B cell (primary cell): ENCODE measurements around the gene SLC43A1. TPM values are rescaled to one million over a fixed set of nuclear protein-coding genes. Genes with fewer than 3 reads are reported as not detected.

Source experiments
- ATAC-seq: fragments of 200-7000 bp; cut with Tn5 transposase; one replicate; pipeline ENCODE4 v1.10.0; 2021; ENCODE audit warnings: low read depth, mild to moderate bottlenecking, moderate number of reproducible peaks, moderate library complexity
- CTCF ChIA-PET: fragments of 350-600 bp; sonication (Branson Sonifier 250); formaldehyde crosslinking; loops from one replicate; lab custom pipeline; 2021; ENCODE audit warnings: antibody characterized with exemption, inconsistent platforms; lab: Charles Lee
- POLR2A ChIA-PET: fragments of 350-600 bp; sonication (Branson Sonifier 250); formaldehyde crosslinking; loops from one replicate; lab custom pipeline; 2021; ENCODE audit warnings: antibody characterized with exemption; lab: Charles Lee
- DNase-seq: peaks from one replicate; pipeline ENCODE4 v3.0.0; 2013
- H2AFZ ChIP-seq: 2 replicates; pipeline ENCODE4 v1.6.1; 2012; ENCODE audit warnings: mild to moderate bottlenecking, low read depth, low read length; ENCODE audit not compliant: insufficient read depth, poor library complexity, severe bottlenecking
- H3K27ac ChIP-seq, 2 donors: 1 replicate in 1 of 2; 2 replicates in 1 of 2; pipeline ENCODE4 v1.5.1; 2012 to 2013; ENCODE audit warnings: low read length in 2 of 2, mild to moderate bottlenecking in 2 of 2, moderate library complexity in 1 of 2
- H3K27me3 ChIP-seq, 4 experiments: fragments of 200-600 bp in 1 of 4; sonication (generic) in 1 of 4; replicated peaks in 1 of 4; 1 replicate in 2 of 4; 2 replicates in 2 of 4; pipeline versions ENCODE4 v1.6.1 to v1.7.0; 2013 to 2016; ENCODE audit warnings: low read length in 3 of 4, mild to moderate bottlenecking in 2 of 4, mixed read lengths in 1 of 4, moderate library complexity in 1 of 4; ENCODE audit not compliant: insufficient read depth in 4 of 4, control insufficient read depth in 3 of 4; ENCODE audit errors: control extremely low read depth in 1 of 4
- H3K36me3 ChIP-seq, 2 experiments: replicated peaks in 1 of 2; 1 replicate in 1 of 2; 2 replicates in 1 of 2; pipeline versions ENCODE4 v1.6.1 to v1.7.1; 2013; ENCODE audit warnings: low read length in 1 of 2; ENCODE audit not compliant: insufficient read depth in 2 of 2, control insufficient read depth in 1 of 2; ENCODE audit errors: control extremely low read depth in 1 of 2, extremely low read depth in 1 of 2
- H3K4me1 ChIP-seq, 2 donors: fragments of 200-600 bp in 1 of 2; sonication (generic) in 1 of 2; 1 replicate in 1 of 2; 2 replicates in 1 of 2; pipeline versions ENCODE4 v1.5.1 to v1.6.1; 2013 to 2017; ENCODE audit warnings: low read length in 2 of 2; ENCODE audit not compliant: control insufficient read depth in 2 of 2, insufficient read depth in 2 of 2
- H3K4me2 ChIP-seq: replicated peaks from 2 replicates; pipeline ENCODE3; 2012; ENCODE audit warnings: mild to moderate bottlenecking, low read depth, low read length; ENCODE audit not compliant: poor library complexity, severe bottlenecking
- H3K4me3 ChIP-seq, 5 experiments: fragments of 200-600 bp in 1 of 5; sonication (generic) in 1 of 5; 1 replicate in 3 of 5; 2 replicates in 2 of 5; pipeline versions ENCODE4 v1.5.1 to v1.7.0; 2011 to 2016; ENCODE audit warnings: low read length in 4 of 5, mild to moderate bottlenecking in 4 of 5, low read depth in 2 of 5, control low read depth in 1 of 5, moderate library complexity in 1 of 5; ENCODE audit not compliant: insufficient read depth in 1 of 5; ENCODE audit errors: control extremely low read depth in 1 of 5, extremely low read depth in 1 of 5
- H3K79me2 ChIP-seq: fragments of 200-600 bp; sonication (generic); one replicate; pipeline ENCODE4 v1.6.0; 2016; ENCODE audit warnings: low read length; ENCODE audit not compliant: control insufficient read depth, insufficient read depth
- H3K9ac ChIP-seq: fragments of 200-600 bp; sonication (generic); 2 replicates; pipeline ENCODE4 v1.6.1; 2017; ENCODE audit warnings: mild to moderate bottlenecking, low read length, moderate library complexity
- H3K9me3 ChIP-seq, 3 donors: one replicate each; pipeline versions ENCODE4 v1.6.1 to v1.7.1; 2013; ENCODE audit warnings: low read length in 2 of 3; ENCODE audit not compliant: control insufficient read depth in 2 of 3, insufficient read depth in 1 of 3; ENCODE audit errors: control extremely low read depth in 1 of 3
- H4K20me1 ChIP-seq: 2 replicates; pipeline ENCODE4 v1.6.0; 2012; ENCODE audit warnings: mild to moderate bottlenecking, low read length; ENCODE audit not compliant: insufficient read depth, control insufficient read depth, poor library complexity, severe bottlenecking
- H3K27ac Mint-ChIP-seq: one replicate; pipeline ENCODE4 v1.8.0; 2021; ENCODE audit warnings: mixed read lengths
- H3K27me3 Mint-ChIP-seq: one replicate; pipeline ENCODE4 v1.8.0; 2021; ENCODE audit warnings: mixed read lengths
- H3K4me1 Mint-ChIP-seq: one replicate; pipeline ENCODE4 v1.8.0; 2021; ENCODE audit warnings: mixed read lengths
- H3K4me3 Mint-ChIP-seq: one replicate; pipeline ENCODE4 v1.8.0; 2021; ENCODE audit warnings: mixed read lengths
- H3K9me3 Mint-ChIP-seq: one replicate; pipeline ENCODE4 v1.8.0; 2022; ENCODE audit warnings: mixed read lengths; ENCODE audit not compliant: insufficient read depth
- EZH2 ChIP-seq: IDR thresholded peaks from 2 replicates; pipeline ENCODE4 v1.6.1; 2012; ENCODE audit warnings: borderline replicate concordance, low read depth, mild to moderate bottlenecking, moderate library complexity, low read length; ENCODE audit not compliant: insufficient read depth, poor library complexity, severe bottlenecking
- WGBS: methylation state at CpG from one replicate; pipeline ENCODE4 v1.1.5; 2013; ENCODE audit warnings: missing lambda C conversion rate; ENCODE audit not compliant: insufficient coverage; 5-methylcytosine and 5-hydroxymethylcytosine counted together
- intact Hi-C: fragments of 100-400 bp; cut with micrococcal nuclease; formaldehyde crosslinking; loops from one replicate; pipeline ENCODE4 v1.10.0; 2022
- polyA plus RNA-seq: library from polyadenylated mRNA; depleted of rRNA; stranded (reverse); fragments of >200 nt; gene quantifications from 2 replicates; pipeline ENCODE4 v1.2.3, GENCODE V29; 2012
- total RNA-seq, 2 donors: library from RNA; stranded (reverse); fragments of 120-200 nt in 1 of 2; gene quantifications; 1 replicate in 1 of 2; 2 replicates in 1 of 2; pipeline versions ENCODE4 v1.2.3 to v1.2.4, GENCODE V29; 2013 to 2022
- TF ChIP-seq, protein P1 (sequence below): fragments of 200-600 bp; IDR thresholded peaks from one replicate; pipeline ENCODE4 v1.8.0; 2022; ENCODE audit warnings: antibody characterized with exemption, mild to moderate bottlenecking

SLC43A1 gene
- total and polyA plus RNA-seq, 2 donors (not counting 1 experiment from before 2014, with no cell fraction given), result 3.7 to 6.4 TPM

- intact Hi-C loops, result no loop called here
- Histone ChIP-seq H2AFZ (no peak overlapping the region), H3K9me3 (no peaks in the 10 kb centered on the region), H3K4me2 (no peak overlapping the region), H3K9ac (no peak overlapping the region), H3K36me3 (no peaks in the 10 kb centered on the region), H3K27ac (no peak overlapping the region), H3K4me1 (no peaks in the 10 kb centered on the region), H4K20me1 (no peaks in the 10 kb centered on the region), H3K79me2 (no peaks in the 10 kb centered on the region), H3K27me3 (peaks cover 0 to 5% (median 2%) of the 10 kb centered on the region in 4 experiments), H3K4me3 (no peak overlapping the region)
- Mint-ChIP-seq H3K4me1 (no peaks in the 10 kb centered on the region), H3K27me3 (peaks cover 20% of the 10 kb centered on the region), H3K27ac (no peak overlapping the region), H3K9me3 (no peaks in the 10 kb centered on the region), H3K4me3 (no peak overlapping the region)
- DNase-seq (no peak), ATAC-seq (no peak)
- ChIA-PET POLR2A (no interaction called here), CTCF (interaction anchor here (1.0 to 4.0 kb wide), 4 partner anchors 13 to 84 kb away, joined by 3 to 28 read pairs (median 4); no protein-coding TSS in a partner anchor)
- 93% methylated on average over 5 of the region's 9 CpGs for WGBS
- no peak for TF ChIP-seq EZH2
- TF ChIP-seq, protein P1, sequence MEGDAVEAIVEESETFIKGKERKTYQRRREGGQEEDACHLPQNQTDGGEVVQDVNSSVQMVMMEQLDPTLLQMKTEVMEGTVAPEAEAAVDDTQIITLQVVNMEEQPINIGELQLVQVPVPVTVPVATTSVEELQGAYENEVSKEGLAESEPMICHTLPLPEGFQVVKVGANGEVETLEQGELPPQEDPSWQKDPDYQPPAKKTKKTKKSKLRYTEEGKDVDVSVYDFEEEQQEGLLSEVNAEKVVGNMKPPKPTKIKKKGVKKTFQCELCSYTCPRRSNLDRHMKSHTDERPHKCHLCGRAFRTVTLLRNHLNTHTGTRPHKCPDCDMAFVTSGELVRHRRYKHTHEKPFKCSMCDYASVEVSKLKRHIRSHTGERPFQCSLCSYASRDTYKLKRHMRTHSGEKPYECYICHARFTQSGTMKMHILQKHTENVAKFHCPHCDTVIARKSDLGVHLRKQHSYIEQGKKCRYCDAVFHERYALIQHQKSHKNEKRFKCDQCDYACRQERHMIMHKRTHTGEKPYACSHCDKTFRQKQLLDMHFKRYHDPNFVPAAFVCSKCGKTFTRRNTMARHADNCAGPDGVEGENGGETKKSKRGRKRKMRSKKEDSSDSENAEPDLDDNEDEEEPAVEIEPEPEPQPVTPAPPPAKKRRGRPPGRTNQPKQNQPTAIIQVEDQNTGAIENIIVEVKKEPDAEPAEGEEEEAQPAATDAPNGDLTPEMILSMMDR, result no peak
These were observed 71.0 kb downstream of the SLC43A1 start for GRCh38 chr11:57444362-57445121.

DNA sequence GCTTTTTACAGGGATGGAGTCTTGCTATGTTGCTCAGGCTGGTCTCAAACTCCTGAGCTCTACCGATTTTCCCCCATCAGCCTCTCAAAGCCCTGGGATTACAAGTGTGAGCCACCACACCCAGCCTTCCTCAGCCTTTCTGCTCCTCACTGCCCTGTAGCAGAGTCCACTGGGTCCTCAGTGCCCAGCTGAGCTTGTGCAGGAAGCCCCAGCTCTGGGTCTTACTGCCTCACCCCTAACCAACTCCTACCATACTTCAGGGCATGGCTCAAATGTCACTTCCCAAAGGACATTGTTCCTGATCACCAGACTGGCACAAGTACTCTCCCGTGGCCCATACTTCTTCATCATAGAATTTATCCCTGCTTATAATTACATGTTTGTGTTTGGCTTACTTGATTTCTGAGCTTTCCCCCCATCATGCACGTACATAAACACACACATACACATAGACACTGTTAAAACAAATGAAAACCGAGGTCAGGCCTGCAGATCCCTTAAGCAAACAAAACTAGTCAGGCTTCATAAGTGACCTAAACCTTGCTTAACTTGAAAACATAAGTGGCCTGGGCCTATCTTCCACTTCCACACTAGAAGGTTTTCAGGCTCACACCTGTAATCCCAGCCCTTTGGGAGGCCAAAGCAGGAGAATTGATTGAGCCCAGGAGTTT lies 74.6 kb downstream of the SLC43A1 start:
- no peak overlapping the region for H3K27ac ChIP-seq
- H3K9me3 ChIP-seq, result no peaks in the 10 kb centered on the region
- no peak overlapping the region for H3K9ac ChIP-seq
- CTCF ChIA-PET, result interaction anchor here (0.9 kb wide), 1 partner anchor 91 kb away, joined by 4 read pairs; no protein-coding TSS in a partner anchor
- H3K27me3 ChIP-seq, result peaks cover 0 to 3% (median 0%) of the 10 kb centered on the region in 4 experiments
- no peaks in the 10 kb centered on the region for H3K4me1 ChIP-seq
- no peaks in the 10 kb centered on the region for H3K36me3 ChIP-seq
- Mint-ChIP-seq H3K4me1 (no peaks in the 10 kb centered on the region), H3K27me3 (peaks cover 7% of the 10 kb centered on the region), H3K9me3 (no peaks in the 10 kb centered on the region), H3K4me3 (no peak overlapping the region), H3K27ac (no peak overlapping the region)
- intact Hi-C loops, result no loop called here
- WGBS, result 93% methylated on average over 1 of the region's 4 CpGs
- POLR2A ChIA-PET, result no interaction called here
- no peaks in the 10 kb centered on the region for H3K79me2 ChIP-seq
- ATAC-seq (no peak), DNase-seq (no peak)
- no peaks in the 10 kb centered on the region for H4K20me1 ChIP-seq
- no peak overlapping the region for H3K4me2 ChIP-seq
- TF ChIP-seq, protein P1, result no peak
- no peak for TF ChIP-seq EZH2
- no peak overlapping the region for H3K4me3 ChIP-seq
- no peak overlapping the region for H2AFZ ChIP-seq
